Measurements from ENCODE around the gene CBL.
A peak's percentile ranks its signal among the peaks of the same experiment; 100 is the strongest.

CBL gene

GRCh38 chr11:119315131-119316015 is 109.2 kb downstream of the CBL start:
- peak; percentile 37 for DNase-seq

- no peak for DNase-seq
These were observed 110.0 kb downstream of the CBL start for GRCh38 chr11:119316016-119316728.

GRCh38 chr11:119316729-119317591 is 110.8 kb downstream of the CBL start, which contains the start of gene MCAM:
MCAM (minus strand) TSS chr11:119317130; CDS start chr11:119317101, 29 bp downstream.
- DNase-seq, result no peak

GRCh38 chr11:119317592-119318239 is 111.6 kb downstream of the CBL start:
- no peak for DNase-seq

GRCh38 chr11:119318240-119319135 is 112.3 kb downstream of the CBL start:
- no peak for DNase-seq

GRCh38 chr11:119319136-119319699 is 113.1 kb downstream of the CBL start:
- no peak for DNase-seq

GRCh38 chr11:119319700-119320239 is 113.6 kb downstream of the CBL start:
- no peak for DNase-seq

- DNase-seq, result no peak
These were observed 114.2 kb downstream of the CBL start for GRCh38 chr11:119320240-119320775.

GRCh38 chr11:119320776-119321524 is 114.8 kb downstream of the CBL start:
- DNase-seq, result no peak

- DNase-seq, result no peak
These were observed 116.2 kb downstream of the CBL start for GRCh38 chr11:119322360-119322739.

GRCh38 chr11:119322921-119323531 is 116.9 kb downstream of the CBL start:
- DNase-seq, result no peak

- DNase-seq, result no peak
These were observed 117.4 kb downstream of the CBL start for GRCh38 chr11:119323532-119324033.

GRCh38 chr11:119324189-119324588 is 118.0 kb downstream of the CBL start:
- DNase-seq, result no peak

GRCh38 chr11:119329320-119329719 is 123.2 kb downstream of the CBL start:
- no peak for DNase-seq

GRCh38 chr11:119330237-119330636 is 124.1 kb downstream of the CBL start:
- DNase-seq, result no peak

- DNase-seq, result no peak
These were observed 126.1 kb downstream of the CBL start for GRCh38 chr11:119332111-119332765.

GRCh38 chr11:119334174-119334930 is 128.2 kb downstream of the CBL start, which contains the start of gene RNF26:
RNF26 (plus strand) TSS chr11:119334527; CDS start chr11:119335123, 596 bp downstream.
- DNase-seq, result peak; percentile 94

Measured in NCI-H1417 treated with DMSO at 0.1 percent for 48 hours (cell line).